Activated naive CD8-positive, alpha-beta T cell treated with anti-CD3 and anti-CD28 coated beads for 36 hours (primary cell): ENCODE data around the gene JAK1. TPM values are rescaled to one million over a fixed set of nuclear protein-coding genes. Genes with fewer than 3 reads are reported as not detected.

Experiments used
- DNase-seq: peaks from one replicate; pipeline ENCODE4 v3.0.0; 2021
- H3K27ac Mint-ChIP-seq: one replicate; pipeline ENCODE4 v1.8.0; 2022; ENCODE audit warnings: mild to moderate bottlenecking, moderate library complexity, mixed read lengths
- H3K27me3 Mint-ChIP-seq: one replicate; pipeline ENCODE4 v1.8.0; 2022; ENCODE audit warnings: mild to moderate bottlenecking, mixed read lengths
- H3K36me3 Mint-ChIP-seq: one replicate; pipeline ENCODE4 v1.8.0; 2021; ENCODE audit warnings: mild to moderate bottlenecking, mixed read lengths
- H3K4me1 Mint-ChIP-seq: one replicate; pipeline ENCODE4 v1.8.0; 2021; ENCODE audit warnings: mixed read lengths
- H3K4me3 Mint-ChIP-seq: one replicate; pipeline ENCODE4 v1.8.0; 2022; ENCODE audit warnings: mild to moderate bottlenecking, moderate library complexity, mixed read lengths
- H3K9me3 Mint-ChIP-seq: one replicate; pipeline ENCODE4 v1.8.0; 2022; ENCODE audit warnings: mixed read lengths
- total RNA-seq, 2 experiments: library from RNA; stranded (reverse); gene quantifications; one replicate each; pipeline ENCODE4 v1.2.3, GENCODE V29; 2021

JAK1 gene
- total RNA-seq, 2 experiments from 2014 or later: 85.6 to 88.0 TPM

GRCh38 chr1:64986903-64987871, 20.8 kb upstream of the JAK1 start:
- Mint-ChIP-seq H3K4me1 (peaks cover 5% of the 10 kb centered on the region), H3K27ac (no peak overlapping the region)

GRCh38 chr1:64984737-64985136, 18.4 kb upstream of the JAK1 start:
- peaks cover 4% of the 10 kb centered on the region for H3K9me3 Mint-ChIP-seq
- H3K36me3 Mint-ChIP-seq: peaks cover 5% of the 10 kb centered on the region
- DNase-seq: no peak
- H3K27ac Mint-ChIP-seq: no peak overlapping the region
- H3K4me3 Mint-ChIP-seq: no peak overlapping the region
- peaks cover 12% of the 10 kb centered on the region for H3K4me1 Mint-ChIP-seq
- H3K27me3 Mint-ChIP-seq: no peaks in the 10 kb centered on the region

More at GRCh38 chr1:64986903-64987871, 20.8 kb upstream of the JAK1 start:
- DNase-seq: no peak
- H3K9me3 Mint-ChIP-seq: no peaks in the 10 kb centered on the region
- no peaks in the 10 kb centered on the region for H3K36me3 Mint-ChIP-seq
- H3K27me3 Mint-ChIP-seq: no peaks in the 10 kb centered on the region
- no peak overlapping the region for H3K4me3 Mint-ChIP-seq

GRCh38 chr1:64984106-64984505, 17.8 kb upstream of the JAK1 start:
- DNase-seq: no peak
- peaks cover 4% of the 10 kb centered on the region for H3K9me3 Mint-ChIP-seq
- H3K27me3 Mint-ChIP-seq: no peaks in the 10 kb centered on the region
- no peak overlapping the region for H3K4me3 Mint-ChIP-seq
- H3K4me1 Mint-ChIP-seq: peaks cover 12% of the 10 kb centered on the region
- H3K36me3 Mint-ChIP-seq: peaks cover 5% of the 10 kb centered on the region
- H3K27ac Mint-ChIP-seq: no peak overlapping the region

GRCh38 chr1:64983110-64983509, 16.8 kb upstream of the JAK1 start:
- no peak overlapping the region for H3K27ac Mint-ChIP-seq
- DNase-seq: no peak
- peaks cover 4% of the 10 kb centered on the region for H3K9me3 Mint-ChIP-seq
- no peaks in the 10 kb centered on the region for H3K27me3 Mint-ChIP-seq
- H3K4me3 Mint-ChIP-seq: no peak overlapping the region
- peaks cover 12% of the 10 kb centered on the region for H3K4me1 Mint-ChIP-seq
- H3K36me3 Mint-ChIP-seq: peaks cover 5% of the 10 kb centered on the region

DNA sequence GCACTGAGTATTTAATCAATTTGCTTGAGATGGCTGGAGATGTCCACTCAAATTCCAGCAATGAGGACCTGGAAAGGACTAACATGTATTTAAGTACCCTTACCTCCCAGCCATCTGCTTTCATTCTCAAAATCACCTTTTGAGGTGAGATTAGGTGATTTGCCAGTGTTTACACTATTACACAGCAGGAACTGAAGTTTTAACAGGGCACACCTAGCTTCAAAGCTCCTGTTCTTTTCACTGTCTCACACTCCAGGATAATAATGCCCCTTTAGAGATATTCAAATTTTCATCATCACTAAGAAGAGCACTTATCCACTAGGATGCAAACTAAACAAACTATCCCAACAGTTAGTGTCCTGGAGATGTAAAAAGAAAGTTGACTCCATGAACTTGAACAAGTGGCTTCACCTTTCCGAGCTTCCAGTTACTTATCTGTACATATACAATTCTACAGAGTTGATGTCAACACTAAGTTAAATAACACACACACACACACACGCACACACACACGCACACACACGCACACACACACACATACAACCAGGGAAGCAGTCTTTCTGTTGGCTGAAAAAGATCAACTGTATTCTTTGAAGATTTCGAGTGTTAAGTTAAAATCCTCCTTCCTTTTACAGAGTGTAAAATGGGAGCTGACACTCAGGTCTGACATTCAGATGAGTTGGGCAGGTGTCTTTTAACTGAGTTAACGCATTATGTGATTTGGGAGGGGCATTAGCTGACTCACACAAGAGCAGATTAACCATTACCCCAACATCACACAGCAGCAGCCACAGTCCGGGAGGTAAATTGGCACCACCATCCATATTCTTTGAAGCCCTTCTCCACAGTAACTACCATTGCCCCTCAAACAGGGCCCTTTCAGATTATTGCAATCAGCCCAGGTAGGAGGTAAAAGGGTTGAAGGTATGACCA, 15.5 kb upstream of the JAK1 start:
- Mint-ChIP-seq H3K4me3 (no peak overlapping the region), H3K27ac (no peak overlapping the region), H3K36me3 (peaks cover 5% of the 10 kb centered on the region), H3K4me1 (peaks cover 12% of the 10 kb centered on the region), H3K27me3 (no peaks in the 10 kb centered on the region), H3K9me3 (peaks cover 4% of the 10 kb centered on the region)
- DNase-seq: no peak

DNA sequence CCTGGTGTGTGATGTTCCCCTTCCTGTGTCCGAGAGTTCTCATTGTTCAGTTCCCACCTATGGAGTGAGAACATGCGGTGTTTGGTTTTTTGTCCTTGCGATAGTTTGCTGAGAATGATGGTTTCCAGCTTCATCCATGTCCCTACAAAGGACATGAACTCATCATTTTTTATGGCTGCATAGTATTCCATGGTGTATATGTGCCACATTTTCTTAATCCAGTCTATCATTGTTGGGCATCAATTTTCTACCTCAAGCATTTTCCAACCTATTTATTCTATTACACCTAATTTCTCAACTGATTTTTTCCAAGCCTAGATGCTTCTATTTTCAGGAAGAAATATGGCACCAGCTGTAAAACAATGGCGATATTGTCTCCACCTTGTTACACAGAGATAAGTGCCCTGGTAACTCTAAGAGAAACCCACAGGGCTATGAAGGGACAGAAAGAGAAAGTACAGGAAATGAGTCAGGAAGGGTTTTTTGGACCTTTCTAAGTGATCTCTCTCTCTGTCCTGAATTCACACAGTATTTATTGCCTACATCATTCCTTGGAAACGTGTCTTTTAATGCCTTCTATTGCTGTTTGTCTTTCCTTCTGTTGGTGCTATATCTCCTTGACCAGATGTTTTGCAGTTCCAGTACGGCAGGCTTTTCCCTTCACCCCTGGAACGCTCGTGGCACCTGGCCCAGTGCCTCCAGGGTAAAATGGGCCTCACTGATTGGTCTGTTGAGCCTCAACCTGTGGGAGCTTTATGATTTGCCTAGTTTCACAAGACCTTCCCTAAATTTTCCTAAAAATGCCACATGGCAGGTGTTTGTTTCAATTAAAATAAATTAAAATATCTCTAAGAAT, 14.6 kb upstream of the JAK1 start:
- DNase-seq: no peak
- H3K4me1 Mint-ChIP-seq: peaks cover 12% of the 10 kb centered on the region
- no peak overlapping the region for H3K27ac Mint-ChIP-seq
- peaks cover 5% of the 10 kb centered on the region for H3K36me3 Mint-ChIP-seq
- peaks cover 4% of the 10 kb centered on the region for H3K9me3 Mint-ChIP-seq
- H3K4me3 Mint-ChIP-seq: no peak overlapping the region
- H3K27me3 Mint-ChIP-seq: no peaks in the 10 kb centered on the region

GRCh38 chr1:64979358-64979757, 13.0 kb upstream of the JAK1 start:
- H3K9me3 Mint-ChIP-seq: peaks cover 4% of the 10 kb centered on the region
- H3K27me3 Mint-ChIP-seq: no peaks in the 10 kb centered on the region
- no peak overlapping the region for H3K27ac Mint-ChIP-seq
- peaks cover 5% of the 10 kb centered on the region for H3K36me3 Mint-ChIP-seq
- no peak for DNase-seq
- H3K4me3 Mint-ChIP-seq: no peak overlapping the region
- H3K4me1 Mint-ChIP-seq: peaks cover 12% of the 10 kb centered on the region

GRCh38 chr1:64976361-64976760, 10.0 kb upstream of the JAK1 start:
- H3K27me3 Mint-ChIP-seq: no peaks in the 10 kb centered on the region
- H3K27ac Mint-ChIP-seq: no peak overlapping the region
- H3K36me3 Mint-ChIP-seq: peaks cover 5% of the 10 kb centered on the region
- H3K4me1 Mint-ChIP-seq: peaks cover 12% of the 10 kb centered on the region
- no peak overlapping the region for H3K4me3 Mint-ChIP-seq
- DNase-seq: no peak
- peaks cover 4% of the 10 kb centered on the region for H3K9me3 Mint-ChIP-seq

DNA sequence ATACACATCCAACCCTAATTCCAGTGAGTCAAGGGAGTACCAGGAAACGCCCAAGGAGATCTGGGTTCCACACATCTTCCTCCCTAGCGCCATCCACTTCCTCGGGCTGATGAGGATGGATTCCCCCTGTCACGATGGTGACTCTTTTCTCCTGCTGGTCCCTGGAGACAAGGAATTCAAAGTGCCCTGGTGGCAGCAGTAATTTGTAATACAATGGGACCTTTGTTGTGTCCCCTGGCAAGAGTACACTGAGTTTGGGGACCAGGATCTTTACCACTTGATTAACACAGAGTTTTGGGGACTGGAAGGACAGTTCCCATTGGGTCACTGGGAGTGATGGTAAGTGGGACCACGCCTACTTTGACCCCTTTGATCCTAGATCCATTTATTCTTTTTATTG, 9.4 kb upstream of the JAK1 start:
- no peak overlapping the region for H3K4me3 Mint-ChIP-seq
- H3K9me3 Mint-ChIP-seq: peaks cover 2% of the 10 kb centered on the region
- peaks cover 5% of the 10 kb centered on the region for H3K4me1 Mint-ChIP-seq
- H3K27ac Mint-ChIP-seq: no peak overlapping the region
- no peak for DNase-seq
- H3K27me3 Mint-ChIP-seq: no peaks in the 10 kb centered on the region
- peaks cover 3% of the 10 kb centered on the region for H3K36me3 Mint-ChIP-seq

- Mint-ChIP-seq H3K9me3 (no peaks in the 10 kb centered on the region), H3K36me3 (no peaks in the 10 kb centered on the region)
These were observed 8.8 kb upstream of the JAK1 start for GRCh38 chr1:64975127-64975526.

DNA sequence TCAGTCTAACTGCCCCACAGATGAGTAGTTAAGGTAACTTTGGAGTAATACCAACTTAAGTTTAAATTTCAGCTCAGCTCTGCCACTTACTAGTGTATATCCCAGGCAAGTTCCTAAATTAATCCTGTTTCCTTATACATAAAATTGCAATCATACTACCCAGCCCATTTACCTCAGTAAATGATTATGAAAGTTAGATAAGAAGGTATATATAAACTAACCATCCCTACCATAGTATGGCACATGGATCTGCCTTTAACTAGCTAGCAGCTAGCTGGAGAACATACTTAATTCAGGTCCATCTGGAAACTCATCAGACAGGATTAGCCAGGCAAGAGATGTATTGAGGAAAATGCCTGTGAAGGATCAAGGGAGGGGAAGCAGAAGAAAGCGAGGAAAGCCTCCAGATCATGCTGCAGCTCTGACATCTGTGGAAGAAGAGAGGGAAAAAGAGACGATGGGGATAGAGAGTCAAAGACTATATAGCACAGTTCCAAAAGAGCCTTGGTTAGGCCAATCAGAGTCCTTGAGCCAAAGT, 8.0 kb upstream of the JAK1 start:
- peaks cover 5% of the 10 kb centered on the region for H3K4me1 Mint-ChIP-seq
- H3K27me3 Mint-ChIP-seq: no peaks in the 10 kb centered on the region
- no peak overlapping the region for H3K27ac Mint-ChIP-seq
- DNase-seq: no peak
- no peak overlapping the region for H3K4me3 Mint-ChIP-seq
- no peaks in the 10 kb centered on the region for H3K36me3 Mint-ChIP-seq
- H3K9me3 Mint-ChIP-seq: no peaks in the 10 kb centered on the region

More at GRCh38 chr1:64975127-64975526, 8.8 kb upstream of the JAK1 start:
- H3K27me3 Mint-ChIP-seq: no peaks in the 10 kb centered on the region
- H3K27ac Mint-ChIP-seq: no peak overlapping the region
- H3K4me1 Mint-ChIP-seq: peaks cover 5% of the 10 kb centered on the region
- no peak for DNase-seq
- no peak overlapping the region for H3K4me3 Mint-ChIP-seq

DNA sequence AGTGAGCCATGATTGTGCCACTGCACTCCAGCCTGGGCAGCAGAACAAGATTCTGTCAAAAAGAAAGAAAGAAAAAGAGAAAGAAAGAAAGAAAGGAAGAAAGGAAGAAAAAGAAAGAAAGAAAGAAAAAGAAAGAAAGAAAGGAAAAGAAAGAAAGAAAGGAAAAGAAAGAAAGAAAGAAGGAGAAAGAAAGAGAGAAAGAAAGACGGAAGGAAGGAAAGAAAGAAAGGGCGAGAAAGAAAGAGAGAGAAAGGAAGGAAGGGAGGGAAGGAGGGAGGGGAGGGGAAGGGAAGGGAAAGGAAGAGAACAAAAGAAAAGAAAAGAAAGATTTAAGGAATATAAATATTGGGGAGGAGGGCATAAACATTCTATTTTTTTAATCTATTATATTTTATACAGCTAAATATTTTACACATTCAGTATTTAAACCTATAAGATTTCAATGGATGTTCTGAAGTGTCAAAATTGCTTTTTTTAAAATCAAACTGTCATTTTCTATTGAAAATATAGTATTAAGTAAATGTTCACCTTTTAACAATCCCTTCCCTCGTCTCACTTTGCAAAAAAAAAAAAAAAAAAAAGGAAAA, 6.8 kb upstream of the JAK1 start:
- no peaks in the 10 kb centered on the region for H3K9me3 Mint-ChIP-seq
- H3K27ac Mint-ChIP-seq: no peak overlapping the region
- no peaks in the 10 kb centered on the region for H3K36me3 Mint-ChIP-seq
- peaks cover 6% of the 10 kb centered on the region for H3K4me1 Mint-ChIP-seq
- H3K4me3 Mint-ChIP-seq: no peak overlapping the region
- DNase-seq: no peak
- no peaks in the 10 kb centered on the region for H3K27me3 Mint-ChIP-seq

- peaks cover 3% of the 10 kb centered on the region for H3K36me3 Mint-ChIP-seq
- no peak overlapping the region for H3K4me3 Mint-ChIP-seq
- peaks cover 26% of the 10 kb centered on the region for H3K4me1 Mint-ChIP-seq
- DNase-seq: no peak
- H3K27me3 Mint-ChIP-seq: no peaks in the 10 kb centered on the region
- H3K27ac Mint-ChIP-seq: no peak overlapping the region
- H3K9me3 Mint-ChIP-seq: no peaks in the 10 kb centered on the region
These were observed 3.1 kb upstream of the JAK1 start for GRCh38 chr1:64969305-64970046.
